Vagina (tissue), 2 donors: Measurements from ENCODE around the gene APP. TPM values are rescaled to one million over a fixed set of nuclear protein-coding genes. Genes with fewer than 3 reads are reported as not detected.

ENCODE experiments used
- DNase-seq, 2 donors: peaks; one replicate each; pipeline ENCODE4 v3.0.0-alpha.2; 2017; ENCODE audit errors: extremely low spot score in 2 of 2
- H3K27ac ChIP-seq: fragments of 200-600 bp; sonication (generic); one replicate; pipeline ENCODE4 v1.5.1; 2019
- H3K27me3 ChIP-seq: fragments of 200-600 bp; sonication (generic); one replicate; pipeline ENCODE4 v1.5.1; 2019
- H3K36me3 ChIP-seq, 2 donors: fragments of 200-600 bp; sonication (generic); one replicate each; pipeline ENCODE4 v1.5.1; 2017 to 2019
- H3K4me1 ChIP-seq: fragments of 200-600 bp; sonication (generic); one replicate; pipeline ENCODE4 v1.5.1; 2019
- H3K4me3 ChIP-seq, 2 donors: fragments of 200-600 bp; sonication (generic); 1 replicate in 1 of 2; 2 replicates in 1 of 2; pipeline ENCODE4 v1.5.1; 2016 to 2019
- H3K9me3 ChIP-seq: fragments of 200-600 bp; sonication (generic); one replicate; pipeline ENCODE4 v1.5.1; 2019
- CTCF ChIP-seq, 3 experiments: fragments of 450-650 bp in 2 of 3; fragments of 200-600 bp in 1 of 3; sonication (generic) in 1 of 3; IDR thresholded peaks; one replicate each; pipeline ENCODE4 v1.5.1; 2017 to 2019; ENCODE audit warnings: antibody characterized with exemption in 3 of 3, mild to moderate bottlenecking in 2 of 3, moderate library complexity in 2 of 3
- POLR2A ChIP-seq, 2 donors: fragments of 450-650 bp; IDR thresholded peaks; one replicate each; pipeline ENCODE4 v1.6.1; 2017; ENCODE audit warnings: antibody characterized with exemption in 2 of 2, mild to moderate bottlenecking in 2 of 2, moderate library complexity in 2 of 2
- POLR2AphosphoS5 ChIP-seq, 2 donors: sonication (generic); formaldehyde crosslinking; IDR thresholded peaks; one replicate each; pipeline ENCODE4 v1.9.0; 2017; ENCODE audit warnings: antibody characterized with exemption in 2 of 2, mild to moderate bottlenecking in 2 of 2, low read depth in 1 of 2; ENCODE audit not compliant: insufficient read depth in 1 of 2
- intact Hi-C: fragments of 100-400 bp; cut with DNase I; formaldehyde crosslinking; loops from one replicate; pipeline ENCODE4 v1.15.1; 2023
- total RNA-seq: library from RNA; depleted of rRNA; stranded (reverse); fragments of >200 nt; gene quantifications from one replicate; pipeline ENCODE4 v1.2.3, GENCODE V29; 2016

Gene APP
- total RNA-seq, 1 donor from 2014 or later = 315 TPM

- no peak overlapping the region for H3K27ac ChIP-seq
- H3K9me3 ChIP-seq = no peaks in the 10 kb centered on the region
- intact Hi-C loops = no loop called here
- peaks cover 9% of the 10 kb centered on the region for H3K4me1 ChIP-seq
- no peaks in the 10 kb centered on the region for H3K27me3 ChIP-seq
- TF ChIP-seq POLR2A (IDR thresholded peaks at IDR 0.05) = no peak
- no peak for TF ChIP-seq CTCF (IDR thresholded peaks at IDR 0.05)
- no peak for TF ChIP-seq POLR2AphosphoS5 (IDR thresholded peaks at IDR 0.05; ENCODE audit: insufficient read depth in 1 of 2, low read depth in 1 of 2)
- no peaks in the 10 kb centered on the region for H3K36me3 ChIP-seq
- H3K4me3 ChIP-seq = no peak overlapping the region
- DNase-seq = no peak
Observed at GRCh38 chr21:25850126-25850842, 320.3 kb downstream of the APP start.

GRCh38 chr21:25848309-25848708 lies 322.3 kb downstream of the APP start:
- intact Hi-C loops = no loop called here
- Histone ChIP-seq H3K27me3 (no peaks in the 10 kb centered on the region), H3K4me1 (peaks cover 10% of the 10 kb centered on the region), H3K27ac (no peak overlapping the region), H3K4me3 (no peak overlapping the region), H3K9me3 (no peaks in the 10 kb centered on the region), H3K36me3 (no peaks in the 10 kb centered on the region)
- DNase-seq = no peak
- no peak for TF ChIP-seq POLR2A (IDR thresholded peaks at IDR 0.05)
- no peak for TF ChIP-seq POLR2AphosphoS5 (IDR thresholded peaks at IDR 0.05; ENCODE audit: insufficient read depth in 1 of 2, low read depth in 1 of 2)
- no peak for TF ChIP-seq CTCF (IDR thresholded peaks at IDR 0.05)

GRCh38 chr21:25845729-25846256 lies 324.8 kb downstream of the APP start:
- H3K27ac ChIP-seq = no peak overlapping the region
- no peaks in the 10 kb centered on the region for H3K27me3 ChIP-seq
- TF ChIP-seq CTCF (IDR thresholded peaks at IDR 0.05) = no peak
- no peak for TF ChIP-seq POLR2AphosphoS5 (IDR thresholded peaks at IDR 0.05; ENCODE audit: insufficient read depth in 1 of 2, low read depth in 1 of 2)
- TF ChIP-seq POLR2A (IDR thresholded peaks at IDR 0.05) = no peak
- no peak for DNase-seq
- intact Hi-C loops = no loop called here
- no peaks in the 10 kb centered on the region for H3K36me3 ChIP-seq
- peaks cover 10% of the 10 kb centered on the region for H3K4me1 ChIP-seq
- H3K9me3 ChIP-seq = no peaks in the 10 kb centered on the region
- no peak overlapping the region for H3K4me3 ChIP-seq

GRCh38 chr21:25842925-25843324 lies 327.6 kb downstream of the APP start:
- no peak for DNase-seq
- no peak overlapping the region for H3K4me3 ChIP-seq
- no peaks in the 10 kb centered on the region for H3K36me3 ChIP-seq
- peaks cover 10% of the 10 kb centered on the region for H3K4me1 ChIP-seq
- intact Hi-C loops = no loop called here
- no peaks in the 10 kb centered on the region for H3K9me3 ChIP-seq
- no peak overlapping the region for H3K27ac ChIP-seq
- H3K27me3 ChIP-seq = no peaks in the 10 kb centered on the region
- no peak for TF ChIP-seq POLR2AphosphoS5 (IDR thresholded peaks at IDR 0.05; ENCODE audit: insufficient read depth in 1 of 2, low read depth in 1 of 2)
- TF ChIP-seq POLR2A (IDR thresholded peaks at IDR 0.05) = no peak
- no peak for TF ChIP-seq CTCF (IDR thresholded peaks at IDR 0.05)

GRCh38 chr21:25838809-25839208 lies 331.8 kb downstream of the APP start:
- DNase-seq = no peak
- H3K4me1 ChIP-seq = no peaks in the 10 kb centered on the region
- H3K36me3 ChIP-seq = no peaks in the 10 kb centered on the region
- H3K4me3 ChIP-seq = no peak overlapping the region
- no peaks in the 10 kb centered on the region for H3K27me3 ChIP-seq
- H3K27ac ChIP-seq = no peak overlapping the region
- intact Hi-C loops = no loop called here
- H3K9me3 ChIP-seq = no peaks in the 10 kb centered on the region
- TF ChIP-seq POLR2AphosphoS5 (IDR thresholded peaks at IDR 0.05; ENCODE audit: insufficient read depth in 1 of 2, low read depth in 1 of 2) = no peak
- no peak for TF ChIP-seq CTCF (IDR thresholded peaks at IDR 0.05)
- TF ChIP-seq POLR2A (IDR thresholded peaks at IDR 0.05) = no peak
